Upper lobe of right lung (tissue), 1 donor: Measurements from ENCODE around the gene ARHGEF17. TPM values are rescaled to one million over a fixed set of nuclear protein-coding genes. Genes with fewer than 3 reads are reported as not detected.

Experiments
- ATAC-seq: fragments of 200-7000 bp; cut with Tn5 transposase; one replicate; pipeline ENCODE4 v1.9.1; 2020; ENCODE audit warnings: mild to moderate bottlenecking, moderate library complexity
- DNase-seq: peaks from one replicate; pipeline ENCODE4 v3.0.0-alpha.2; 2020
- H3K27ac ChIP-seq: fragments of 200-600 bp; one replicate; pipeline ENCODE4 v1.8.0; 2022
- H3K27me3 ChIP-seq: fragments of 200-600 bp; one replicate; pipeline ENCODE4 v1.8.0; 2022; ENCODE audit warnings: mild to moderate bottlenecking
- H3K36me3 ChIP-seq: fragments of 200-600 bp; one replicate; pipeline ENCODE4 v1.8.0; 2022
- H3K4me1 ChIP-seq: fragments of 200-600 bp; one replicate; pipeline ENCODE4 v1.8.0; 2022
- H3K4me3 ChIP-seq: fragments of 200-600 bp; one replicate; pipeline ENCODE4 v1.8.0; 2022; ENCODE audit warnings: mild to moderate bottlenecking
- H3K9me3 ChIP-seq: fragments of 200-600 bp; one replicate; pipeline ENCODE4 v1.8.0; 2022
- intact Hi-C: fragments of 100-400 bp; cut with DNase I; formaldehyde crosslinking; loops from one replicate; pipeline ENCODE4 v1.11.0; 2022
- total RNA-seq: library from RNA; stranded (reverse); fragmentation: NEBNext Ultra II Directional; extraction: Animal tissue kit (Norgen Biotek cat#: 25700); gene quantifications from one replicate; pipeline ENCODE4 v1.2.1, GENCODE V29; 2021
- TF ChIP-seq, protein P1 (sequence below): fragments of 200-600 bp; IDR thresholded peaks from one replicate; pipeline ENCODE4 v1.8.0; 2022; ENCODE audit warnings: antibody characterized with exemption
- donor health status: DM: no; HTN: yes; CAD: no; lungs with severe emphysema.

The ARHGEF17 gene
- total RNA-seq, 1 donor from 2014 or later = 74.5 TPM

GRCh38 chr11:73393479-73394415 is 85.7 kb downstream of the ARHGEF17 start:
- Histone ChIP-seq H3K36me3 (peaks cover 7% of the 10 kb centered on the region), H3K4me3 (no peak overlapping the region), H3K4me1 (no peaks in the 10 kb centered on the region), H3K9me3 (no peaks in the 10 kb centered on the region), H3K27ac (no peak overlapping the region), H3K27me3 (no peaks in the 10 kb centered on the region)
- intact Hi-C loops = no loop called here
- TF ChIP-seq, protein P1, sequence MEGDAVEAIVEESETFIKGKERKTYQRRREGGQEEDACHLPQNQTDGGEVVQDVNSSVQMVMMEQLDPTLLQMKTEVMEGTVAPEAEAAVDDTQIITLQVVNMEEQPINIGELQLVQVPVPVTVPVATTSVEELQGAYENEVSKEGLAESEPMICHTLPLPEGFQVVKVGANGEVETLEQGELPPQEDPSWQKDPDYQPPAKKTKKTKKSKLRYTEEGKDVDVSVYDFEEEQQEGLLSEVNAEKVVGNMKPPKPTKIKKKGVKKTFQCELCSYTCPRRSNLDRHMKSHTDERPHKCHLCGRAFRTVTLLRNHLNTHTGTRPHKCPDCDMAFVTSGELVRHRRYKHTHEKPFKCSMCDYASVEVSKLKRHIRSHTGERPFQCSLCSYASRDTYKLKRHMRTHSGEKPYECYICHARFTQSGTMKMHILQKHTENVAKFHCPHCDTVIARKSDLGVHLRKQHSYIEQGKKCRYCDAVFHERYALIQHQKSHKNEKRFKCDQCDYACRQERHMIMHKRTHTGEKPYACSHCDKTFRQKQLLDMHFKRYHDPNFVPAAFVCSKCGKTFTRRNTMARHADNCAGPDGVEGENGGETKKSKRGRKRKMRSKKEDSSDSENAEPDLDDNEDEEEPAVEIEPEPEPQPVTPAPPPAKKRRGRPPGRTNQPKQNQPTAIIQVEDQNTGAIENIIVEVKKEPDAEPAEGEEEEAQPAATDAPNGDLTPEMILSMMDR = peak; percentile 77
- DNase-seq = peak; percentile 81
- ATAC-seq = peak; percentile 79

- DNase-seq (peak; percentile 61), ATAC-seq (no peak)
- Histone ChIP-seq H3K27ac (no peak overlapping the region), H3K4me3 (no peak overlapping the region), H3K9me3 (no peaks in the 10 kb centered on the region), H3K27me3 (no peaks in the 10 kb centered on the region), H3K4me1 (no peaks in the 10 kb centered on the region), H3K36me3 (peaks cover 7% of the 10 kb centered on the region)
- intact Hi-C loops = no loop called here
- TF ChIP-seq, protein P1 = no peak
Observed at GRCh38 chr11:73394416-73395296, 86.6 kb downstream of the ARHGEF17 start.

GRCh38 chr11:73395297-73396208 is 87.5 kb downstream of the ARHGEF17 start:
- intact Hi-C loops = no loop called here
- Histone ChIP-seq H3K4me1 (no peaks in the 10 kb centered on the region), H3K27me3 (no peaks in the 10 kb centered on the region), H3K9me3 (no peaks in the 10 kb centered on the region), H3K4me3 (no peak overlapping the region), H3K36me3 (peaks cover 7% of the 10 kb centered on the region), H3K27ac (no peak overlapping the region)
- TF ChIP-seq, protein P1 = no peak
- no peak for ATAC-seq
- peak; percentile 62 for DNase-seq

GRCh38 chr11:73396251-73396930 is 88.3 kb downstream of the ARHGEF17 start:
- TF ChIP-seq, protein P1 = no peak
- no peaks in the 10 kb centered on the region for H3K9me3 ChIP-seq
- H3K27me3 ChIP-seq = no peaks in the 10 kb centered on the region
- ATAC-seq = peak; percentile 19
- no peak overlapping the region for H3K27ac ChIP-seq
- H3K4me1 ChIP-seq = no peaks in the 10 kb centered on the region
- peak; percentile 64 for DNase-seq
- H3K36me3 ChIP-seq = peaks cover 7% of the 10 kb centered on the region
- H3K4me3 ChIP-seq = no peak overlapping the region
- intact Hi-C loops = no loop called here
